DND-41 (cell line): Measurements from ENCODE around the gene ABCB4.

Source experiments
- ATAC-seq: fragments of 200-7000 bp; cut with Tn5 transposase; 3 replicates; pipeline ENCODE4 v1.9.1; 2021; ENCODE audit warnings: low read depth; ENCODE audit not compliant: insufficient read depth
- DNase-seq: peaks from one replicate; pipeline ENCODE4 v3.0.0-alpha.2; 2020
- H2AFZ ChIP-seq: 2 replicates; pipeline ENCODE4 v1.6.0; 2012; ENCODE audit warnings: low read depth, low read length
- H3K27ac ChIP-seq: 2 replicates; pipeline ENCODE4 v1.5.1; 2012; ENCODE audit warnings: low read length, inconsistent platforms
- H3K27me3 ChIP-seq: fragments of 200-600 bp; sonication (generic); 2 replicates; pipeline ENCODE4 v1.6.0; 2012; ENCODE audit warnings: low read length, mild to moderate bottlenecking, inconsistent platforms; ENCODE audit not compliant: insufficient read depth, poor library complexity
- H3K36me3 ChIP-seq: 2 replicates; pipeline ENCODE4 v1.5.1; 2012; ENCODE audit warnings: low read length, inconsistent platforms; ENCODE audit not compliant: insufficient read depth
- H3K4me1 ChIP-seq: 2 replicates; pipeline ENCODE4 v1.5.1; 2012; ENCODE audit warnings: mild to moderate bottlenecking, low read length; ENCODE audit not compliant: insufficient read depth
- H3K4me2 ChIP-seq: 2 replicates; pipeline ENCODE4 v1.6.0; 2012; ENCODE audit warnings: mild to moderate bottlenecking, moderate library complexity, low read length, inconsistent platforms; ENCODE audit not compliant: insufficient read depth
- H3K4me3 ChIP-seq, 2 experiments: fragments of 200-600 bp in 1 of 2; shearing (Covaris generic) in 1 of 2; 2 replicates each; pipeline ENCODE4 v1.5.1; 2012 to 2016; ENCODE audit warnings: inconsistent platforms in 2 of 2, low read length in 2 of 2, mild to moderate bottlenecking in 2 of 2, low read depth in 1 of 2, moderate library complexity in 1 of 2
- H3K79me2 ChIP-seq: 2 replicates; pipeline ENCODE4 v1.6.0; 2012; ENCODE audit warnings: low read length, inconsistent platforms; ENCODE audit not compliant: insufficient read depth
- H3K9ac ChIP-seq: 2 replicates; pipeline ENCODE4 v1.6.0; 2012; ENCODE audit warnings: low read depth, mild to moderate bottlenecking, inconsistent platforms, low read length, moderate library complexity
- H3K9me3 ChIP-seq: 2 replicates; pipeline ENCODE4 v1.5.1; 2012; ENCODE audit warnings: low read length, moderate library complexity, mild to moderate bottlenecking, inconsistent platforms; ENCODE audit not compliant: insufficient read depth, severe bottlenecking
- H4K20me1 ChIP-seq: 2 replicates; pipeline ENCODE4 v1.6.0; 2012; ENCODE audit warnings: low read length; ENCODE audit not compliant: insufficient read depth
- CTCF ChIP-seq: IDR thresholded peaks from 2 replicates; pipeline ENCODE4 v1.5.1; 2012; ENCODE audit warnings: borderline replicate concordance, low read length, moderate library complexity, mild to moderate bottlenecking; ENCODE audit not compliant: poor library complexity, severe bottlenecking; ENCODE audit errors: extremely low read depth
- EZH2 ChIP-seq: IDR thresholded peaks from 3 replicates; pipeline ENCODE4 v1.6.1; 2012; ENCODE audit warnings: borderline replicate concordance, low read depth, mild to moderate bottlenecking, moderate library complexity, low read length, inconsistent platforms; ENCODE audit not compliant: severe bottlenecking

ABCB4 gene

GRCh38 chr7:87420173-87420572, 55.3 kb downstream of the ABCB4 start:
- no peaks in the 10 kb centered on the region for H3K4me1 ChIP-seq
- H3K9ac ChIP-seq = no peak overlapping the region
- H4K20me1 ChIP-seq = no peaks in the 10 kb centered on the region
- DNase-seq (peak; percentile 6), ATAC-seq (peak; percentile 44; the same call in 2 of the 3 replicates)
- TF ChIP-seq CTCF (no peak), EZH2 (no peak)
- no peaks in the 10 kb centered on the region for H3K79me2 ChIP-seq
- H3K36me3 ChIP-seq = no peaks in the 10 kb centered on the region
- H2AFZ ChIP-seq = no peak overlapping the region
- H3K27me3 ChIP-seq = peaks cover 3% of the 10 kb centered on the region
- H3K4me3 ChIP-seq = no peak overlapping the region
- no peaks in the 10 kb centered on the region for H3K9me3 ChIP-seq
- no peak overlapping the region for H3K4me2 ChIP-seq
- no peak overlapping the region for H3K27ac ChIP-seq

GRCh38 chr7:87416682-87417587, 58.5 kb downstream of the ABCB4 start:
- H3K79me2 ChIP-seq = no peaks in the 10 kb centered on the region
- H3K4me1 ChIP-seq = no peaks in the 10 kb centered on the region
- peaks cover 3% of the 10 kb centered on the region for H3K27me3 ChIP-seq
- H2AFZ ChIP-seq = no peak overlapping the region
- DNase-seq = peak; percentile 67
- H3K9ac ChIP-seq = no peak overlapping the region
- no peak overlapping the region for H3K27ac ChIP-seq
- no peaks in the 10 kb centered on the region for H3K36me3 ChIP-seq
- no peaks in the 10 kb centered on the region for H4K20me1 ChIP-seq
- TF ChIP-seq EZH2 (no peak), CTCF (peak; percentile 79)
- H3K4me3 ChIP-seq = no peak overlapping the region
- no peaks in the 10 kb centered on the region for H3K9me3 ChIP-seq
- H3K4me2 ChIP-seq = no peak overlapping the region
- peak; percentile 84 for ATAC-seq

GRCh38 chr7:87414794-87415188, 60.7 kb downstream of the ABCB4 start:
- no peaks in the 10 kb centered on the region for H3K79me2 ChIP-seq
- H3K36me3 ChIP-seq = no peaks in the 10 kb centered on the region
- TF ChIP-seq EZH2 (no peak), CTCF (no peak)
- ATAC-seq (no peak), DNase-seq (no peak)
- no peak overlapping the region for H3K4me2 ChIP-seq
- no peaks in the 10 kb centered on the region for H3K27me3 ChIP-seq
- no peak overlapping the region for H3K4me3 ChIP-seq
- no peak overlapping the region for H3K27ac ChIP-seq
- H4K20me1 ChIP-seq = no peaks in the 10 kb centered on the region
- H3K9me3 ChIP-seq = no peaks in the 10 kb centered on the region
- H3K9ac ChIP-seq = no peak overlapping the region
- no peaks in the 10 kb centered on the region for H3K4me1 ChIP-seq
- H2AFZ ChIP-seq = no peak overlapping the region
